T-helper 9 cell (primary cell): ENCODE data around the gene PRPF8.
A peak's percentile ranks its signal among the peaks of the same experiment; 100 is the strongest.
"Not testable (repeated sequence)": the region's sequence is repeated elsewhere in the genome, so short reads cannot be mapped to it uniquely, and the experiment has no call there.

Source experiments
- DNase-seq: peaks from one replicate; pipeline ENCODE4 v3.0.0-alpha.2; 2020

PRPF8 gene

GRCh38 chr17:1716076-1716911 lies 31.6 kb upstream of the PRPF8 start:
- peak; percentile 100 for DNase-seq

- DNase-seq = no peak
Measured at GRCh38 chr17:1715803-1716075, 31.1 kb upstream of the PRPF8 start.

GRCh38 chr17:1714980-1715802 lies 30.5 kb upstream of the PRPF8 start:
- no peak for DNase-seq

GRCh38 chr17:1714427-1714979 lies 29.8 kb upstream of the PRPF8 start:
- DNase-seq = no peak

GRCh38 chr17:1713878-1714426 lies 29.3 kb upstream of the PRPF8 start:
- no peak for DNase-seq

GRCh38 chr17:1713160-1713877 lies 28.7 kb upstream of the PRPF8 start:
- no peak for DNase-seq

GRCh38 chr17:1712271-1712670 lies 27.6 kb upstream of the PRPF8 start:
- no peak for DNase-seq

- no peak for DNase-seq
Measured at GRCh38 chr17:1711804-1712203, 27.1 kb upstream of the PRPF8 start.

GRCh38 chr17:1710807-1711553 lies 26.3 kb upstream of the PRPF8 start:
- no peak for DNase-seq

GRCh38 chr17:1709971-1710806 lies 25.5 kb upstream of the PRPF8 start, which contains the start of gene TLCD2:
Gene TLCD2 (minus strand): TSS chr17:1710377. CDS start chr17:1710242, 135 bp downstream.
- no peak for DNase-seq

GRCh38 chr17:1709403-1709951 lies 24.8 kb upstream of the PRPF8 start:
- DNase-seq = no peak

- not testable (repeated sequence) for DNase-seq
Measured at GRCh38 chr17:1708791-1709346, 24.2 kb upstream of the PRPF8 start.

GRCh38 chr17:1707107-1707506 lies 22.4 kb upstream of the PRPF8 start:
- DNase-seq = no peak

- DNase-seq = no peak
Measured at GRCh38 chr17:1705004-1705403, 20.3 kb upstream of the PRPF8 start.

- DNase-seq = no peak
Measured at GRCh38 chr17:1703063-1703462, 18.4 kb upstream of the PRPF8 start.

- DNase-seq = not testable (repeated sequence)
Measured at GRCh38 chr17:1699891-1700290, 15.2 kb upstream of the PRPF8 start.

- no peak for DNase-seq
Measured at GRCh38 chr17:1697681-1698080, 13.0 kb upstream of the PRPF8 start.

GRCh38 chr17:1695365-1695764 lies 10.7 kb upstream of the PRPF8 start:
- no peak for DNase-seq

GRCh38 chr17:1693339-1693738 lies 8.7 kb upstream of the PRPF8 start:
- DNase-seq = no peak

- DNase-seq = no peak
Measured at GRCh38 chr17:1690544-1691221, 6.0 kb upstream of the PRPF8 start.
